Heart left ventricle (tissue), 16 donors: ENCODE measurements around the gene TECPR2. TPM values are rescaled to one million over a fixed set of nuclear protein-coding genes. Genes with fewer than 3 reads are reported as not detected.
A peak's percentile ranks its signal among the peaks of the same experiment; 100 is the strongest.

ENCODE experiments used
- ATAC-seq, 4 donors: fragments of 200-7000 bp; cut with Tn5 transposase; one replicate each; pipeline ENCODE4 v1.9.1; 2020 to 2022; ENCODE audit warnings: moderate library complexity in 4 of 4, mild to moderate bottlenecking in 3 of 4, moderate number of reproducible peaks in 1 of 4
- DNase-seq, 5 donors: peaks; one replicate each; pipeline ENCODE4 v3.0.0-alpha.2; 2020
- H3K27ac ChIP-seq, 12 donors: fragments of 200-600 bp; sonication (generic) in 4 of 12; one replicate each; pipeline versions ENCODE4 v1.5.0 to v1.8.0; 2016 to 2022; ENCODE audit warnings: mild to moderate bottlenecking in 2 of 12
- H3K27me3 ChIP-seq, 9 donors: fragments of 200-600 bp; sonication (generic) in 2 of 9; one replicate each; pipeline versions ENCODE4 v1.5.1 to v1.8.0; 2016 to 2022; ENCODE audit warnings: mild to moderate bottlenecking in 3 of 9
- H3K36me3 ChIP-seq, 9 donors: fragments of 200-600 bp; sonication (generic) in 2 of 9; one replicate each; pipeline versions ENCODE4 v1.5.0 to v1.8.0; 2018 to 2022; ENCODE audit warnings: mild to moderate bottlenecking in 2 of 9
- H3K4me1 ChIP-seq, 12 donors: fragments of 200-600 bp; sonication (generic) in 4 of 12; one replicate each; pipeline versions ENCODE4 v1.5.0 to v1.8.0; 2016 to 2022; ENCODE audit warnings: mild to moderate bottlenecking in 3 of 12
- H3K4me3 ChIP-seq, 12 donors: fragments of 200-600 bp; sonication (generic) in 4 of 12; one replicate each; pipeline versions ENCODE4 v1.5.0 to v1.8.0; 2017 to 2022; ENCODE audit warnings: mild to moderate bottlenecking in 9 of 12, moderate library complexity in 4 of 12
- H3K9me3 ChIP-seq, 12 donors: fragments of 200-600 bp; sonication (generic) in 4 of 12; one replicate each; pipeline versions ENCODE4 v1.5.0 to v1.8.0; 2016 to 2022; ENCODE audit warnings: mild to moderate bottlenecking in 1 of 12
- CTCF ChIP-seq, 12 donors: fragments of 200-600 bp; sonication (generic) in 4 of 12; IDR thresholded peaks; one replicate each; pipeline versions ENCODE4 v1.5.0 to v1.8.0; 2018 to 2022; ENCODE audit warnings: antibody characterized with exemption in 12 of 12, mild to moderate bottlenecking in 5 of 12
- POLR2A ChIP-seq, 2 donors: fragments of 450-650 bp; IDR thresholded peaks; one replicate each; pipeline ENCODE4 v1.6.1; 2017; ENCODE audit warnings: antibody characterized with exemption in 2 of 2, mild to moderate bottlenecking in 2 of 2, moderate library complexity in 2 of 2
- WGBS, 4 donors: extraction: QIAGEN DNeasy Blood & Tissue Kit in 2 of 4; methylation state at CpG; one replicate each; pipeline versions ENCODE4 v1.1.5 to v1.1.7; 2013 to 2018; 5-methylcytosine and 5-hydroxymethylcytosine counted together
- intact Hi-C, 10 donors: fragments of 100-400 bp; cut with DNase I; formaldehyde crosslinking; loops; one replicate each; pipeline versions ENCODE4 v1.11.1 to v1.14.2; 2022
- polyA plus RNA-seq, 2 donors: library from polyadenylated mRNA; stranded (reverse); fragments of 200-250 nt; gene quantifications; one replicate each; pipeline ENCODE4 v1.2.3, GENCODE V29; 2013
- total RNA-seq, 9 donors: library from RNA; depleted of rRNA in 2 of 9; stranded (reverse); fragments of >200 nt in 2 of 9; fragmentation: NEBNext Ultra II Directional in 3 of 9; extraction: Animal tissue kit (Norgen Biotek cat#: 25700) in 3 of 9; gene quantifications; one replicate each; pipeline versions ENCODE4 v1.1.0 to v1.2.4, GENCODE V29; 2016 to 2023
- donor health status: ischemic (EF 13 %, LVEDD 7.1; RV severe dilation, severe dysfunction).
- donor health status: healthy with polysubstance abuse.
- donor health status: DM: no; HTN: yes; CAD: no.
- donor health status: DM: no; HTN: no; CAD: no.
- donor health status: ischemic (EF 25% LVEDD 6.9; RV normal size, moderate dysfunction).
- donor health status: ischemic (EF 25% LVEDD 5.7; RV mildly dilated, moderate dysfunction).
- donor health status: healthy.
- donor health status: DM: yes; HTN: yes; CAD: no.
- donor health status: ischemic (EF 35%, LVEDD 5.7; RV mildly dilated, moderate dysfunction).
- donor health status: nonischemic (EF 11% LVEDD 7.7; RV severe dilation, severe dysfunction).
- donor health status: DM: yes; HTN: yes; CAD: no.
- donor health status: PGD.
- donor health status: ischemic (EF 29% LVEDD 5.4; RV normal size, mild dysfunction).
- donor health status: nonischemic (EF 23%, LVEDD 6.1; RV moderate dilation, normal function).

The TECPR2 gene
- total and polyA plus RNA-seq, 11 donors: 9.9 to 30.6 (median 22.3) TPM

- peaks cover 0 to 6% (median 0%) of the 10 kb centered on the region in 9 donors for H3K36me3 ChIP-seq
- H3K4me1 ChIP-seq: peaks cover 0 to 59% (median 34%) of the 10 kb centered on the region in 12 donors
- no peak for TF ChIP-seq POLR2A (IDR thresholded peaks at IDR 0.05)
- TF ChIP-seq CTCF (IDR thresholded peaks at IDR 0.05): no peak
- H3K27me3 ChIP-seq: no peaks in the 10 kb centered on the region
- peak overlapping the region; percentile 85 to 97 (median 96) for H3K27ac ChIP-seq
- WGBS, 4 donors: 63 to 76% (median 72%) methylated on average over 15 of the region's 15 CpGs
- intact Hi-C loops: loop anchor here in 8 of 10 donors (2.0 to 10.0 kb wide), 13 partner anchors 43 to 614 kb away; partner anchors contain the start of genes DYNC1H1 (in 5 of the 8), CINP (in 2 of the 8), HSP90AA1 (in 2 of the 8) and TECPR2 (in 2 of the 8)
- DNase-seq (peak in 1 of 5 donors; percentile 58), ATAC-seq (no peak)
- H3K4me3 ChIP-seq: peak overlapping the region; percentile 59 to 97 (median 78)
- H3K9me3 ChIP-seq: no peaks in the 10 kb centered on the region
Measured at GRCh38 chr14:102318781-102319276, 43.9 kb upstream of the TECPR2 start.

GRCh38 chr14:102319351-102320032, 43.2 kb upstream of the TECPR2 start, which contains the start of gene ZNF839:
Gene ZNF839, plus strand, starts transcription at chr14:102319746. Its CDS starts 20 bp downstream, at chr14:102319766.
- intact Hi-C loops: loop anchor here in 9 of 10 donors (2.0 to 10.0 kb wide), 14 partner anchors 43 to 615 kb away; partner anchors contain the start of genes DYNC1H1 (in 5 of the 9), CINP (in 2 of the 9), HSP90AA1 (in 2 of the 9) and TECPR2 (in 2 of the 9)

GRCh38 chr14:102320033-102320660, 42.6 kb upstream of the TECPR2 start:
- Histone ChIP-seq H3K4me3 (peak overlapping the region; percentile 59 to 97 (median 78)), H3K36me3 (peaks cover 0 to 6% (median 0%) of the 10 kb centered on the region in 9 donors), H3K9me3 (no peaks in the 10 kb centered on the region), H3K27me3 (no peaks in the 10 kb centered on the region), H3K4me1 (peaks cover 0 to 52% (median 32%) of the 10 kb centered on the region in 12 donors), H3K27ac (peak overlapping the region; percentile 85 to 97 (median 96))
- TF ChIP-seq CTCF (IDR thresholded peaks at IDR 0.05) (no peak), POLR2A (IDR thresholded peaks at IDR 0.05) (no peak)
- intact Hi-C loops: loop anchor here in 2 of 10 donors (5.0 to 10.0 kb wide), 2 partner anchors 195 to 197 kb away; no protein-coding TSS in a partner anchor
- 4 to 14% (median 5%) methylated on average over 9 to 30 of the region's 30 CpGs for WGBS, 4 donors
- DNase-seq: peak; percentile 30 to 68 (median 48)
- peak in 1 of 4 donors; percentile 2 for ATAC-seq

More at GRCh38 chr14:102319351-102320032, 43.2 kb upstream of the TECPR2 start, which contains the start of gene ZNF839:
- 1% methylated on average over 6 to 71 of the region's 71 CpGs for WGBS, 4 donors
- Histone ChIP-seq H3K9me3 (no peaks in the 10 kb centered on the region), H3K27ac (peak within 1 kb of the TSS; percentile 85 to 97 (median 96)), H3K36me3 (peaks cover 0 to 6% (median 0%) of the 10 kb centered on the region in 9 donors), H3K4me3 (peak within 1 kb of the TSS; percentile 59 to 97 (median 78)), H3K27me3 (no peaks in the 10 kb centered on the region), H3K4me1 (peaks cover 0 to 56% (median 33%) of the 10 kb centered on the region in 12 donors)
- ATAC-seq (peak; percentile 60 to 82 (median 75)), DNase-seq (peak; percentile 93 to 96 (median 96))
- TF ChIP-seq POLR2A (IDR thresholded peaks at IDR 0.05) (peak in 1 of 2 donors; percentile 47), CTCF (IDR thresholded peaks at IDR 0.05) (no peak)
